Measurements from ENCODE around the gene ACTN2. TPM values are rescaled to one million over a fixed set of nuclear protein-coding genes. Genes with fewer than 3 reads are reported as not detected.

The ACTN2 gene
- polyA plus RNA-seq, 1 donor from 2014 or later: not detected

DNA sequence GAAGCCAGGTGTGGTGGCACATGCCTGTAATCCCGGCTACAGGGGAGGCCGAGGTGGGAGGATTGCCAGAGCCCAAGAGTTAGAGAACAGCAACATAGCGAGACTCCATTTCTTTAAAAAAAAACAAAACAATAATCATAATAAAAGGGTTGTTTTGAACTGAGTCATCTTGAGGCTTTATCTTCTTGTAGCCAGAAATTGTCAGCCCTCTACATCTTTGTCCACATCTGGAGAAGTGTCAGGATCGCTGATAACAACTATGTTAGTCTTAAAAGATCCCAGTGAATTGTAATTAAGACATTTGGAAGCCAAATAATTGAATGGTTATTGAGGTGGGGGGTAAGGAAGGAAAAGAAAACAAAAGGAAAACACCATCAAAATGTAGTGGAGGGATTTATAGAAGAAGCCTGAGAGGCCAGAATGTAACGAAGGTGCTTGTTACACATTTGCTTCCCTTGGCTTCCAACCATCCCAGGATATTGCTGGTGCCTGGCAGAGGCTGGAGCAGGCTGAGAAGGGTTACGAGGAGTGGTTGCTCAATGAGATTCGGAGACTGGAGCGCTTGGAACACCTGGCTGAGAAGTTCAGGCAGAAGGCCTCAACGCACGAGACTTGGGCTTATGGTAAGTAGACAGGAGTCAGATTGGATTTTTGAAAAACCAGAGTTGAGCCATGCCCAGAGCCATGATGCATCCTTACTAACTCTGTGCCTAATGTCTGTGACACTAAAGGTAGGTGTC, 56.3 kb downstream of the ACTN2 start:
- H3K27me3 Mint-ChIP-seq: peaks cover 1% of the 10 kb centered on the region

DNA sequence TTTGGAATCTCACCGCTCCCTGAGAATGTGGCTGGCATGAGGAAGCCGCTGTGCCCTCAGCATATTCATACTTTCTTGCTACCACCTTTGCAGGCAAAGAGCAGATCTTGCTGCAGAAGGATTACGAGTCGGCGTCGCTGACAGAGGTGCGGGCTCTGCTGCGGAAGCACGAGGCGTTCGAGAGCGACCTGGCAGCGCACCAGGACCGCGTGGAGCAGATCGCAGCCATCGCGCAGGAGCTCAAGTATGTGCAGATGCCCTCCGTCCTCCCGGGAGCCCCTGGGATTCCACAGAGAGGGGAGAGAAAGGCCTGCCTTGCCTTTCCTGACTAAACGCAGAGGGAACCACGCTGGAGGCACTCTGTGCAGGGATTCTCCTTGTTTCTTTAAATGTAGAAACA, 58.2 kb downstream of the ACTN2 start:
- Mint-ChIP-seq H3K27me3 (peaks cover 1% of the 10 kb centered on the region), H3K36me3 (peaks cover 4% of the 10 kb centered on the region), H3K4me1 (peaks cover 0 to 4% (median 0%) of the 10 kb centered on the region in 3 donors), H3K27ac (no peak overlapping the region), H3K9me3 (no peaks in the 10 kb centered on the region), H3K4me3 (no peak overlapping the region)

More for the DNA sequence above, 56.3 kb downstream of the ACTN2 start:
- Mint-ChIP-seq H3K4me1 (peaks cover 0 to 4% (median 0%) of the 10 kb centered on the region in 3 donors), H3K27ac (no peak overlapping the region), H3K9me3 (no peaks in the 10 kb centered on the region), H3K36me3 (peaks cover 4% of the 10 kb centered on the region), H3K4me3 (no peak overlapping the region)

- Mint-ChIP-seq H3K36me3 (no peaks in the 10 kb centered on the region), H3K4me1 (peaks cover 0 to 1% (median 0%) of the 10 kb centered on the region in 3 donors), H3K27me3 (peaks cover 1% of the 10 kb centered on the region), H3K4me3 (no peak overlapping the region), H3K27ac (no peak overlapping the region), H3K9me3 (no peaks in the 10 kb centered on the region)
Measured at GRCh38 chr1:236746785-236747184, 60.5 kb downstream of the ACTN2 start.

DNA sequence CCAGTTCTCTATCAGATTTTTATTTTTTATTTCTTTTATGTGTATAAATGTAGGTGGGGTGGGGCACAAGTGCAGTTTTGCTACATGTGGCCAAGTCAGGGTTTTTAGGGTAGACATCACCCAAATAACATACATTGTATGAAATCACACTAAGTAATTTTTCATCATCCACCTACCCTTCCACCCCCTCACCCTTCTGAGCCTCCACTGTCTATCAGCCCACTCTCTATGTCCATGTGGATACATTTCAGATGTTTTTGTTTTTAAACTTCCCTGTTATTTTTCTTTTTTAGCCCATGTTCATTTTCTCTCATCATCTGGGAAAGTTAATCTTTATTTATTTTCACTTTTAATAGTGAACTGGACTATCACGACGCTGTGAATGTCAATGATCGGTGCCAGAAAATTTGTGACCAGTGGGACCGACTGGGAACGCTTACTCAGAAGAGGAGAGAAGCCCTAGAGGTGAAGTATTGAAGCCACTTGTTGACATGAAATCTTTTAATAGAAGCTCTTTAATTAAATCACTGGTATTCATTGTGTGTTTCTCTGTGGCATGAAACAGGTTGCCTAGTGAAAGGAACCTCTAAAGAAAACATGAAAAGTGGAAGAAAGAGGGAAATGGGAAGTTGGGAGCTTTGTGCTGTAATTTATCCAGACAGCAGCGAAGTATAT, 61.1 kb downstream of the ACTN2 start:
- peaks cover 1% of the 10 kb centered on the region for H3K27me3 Mint-ChIP-seq
- no peaks in the 10 kb centered on the region for H3K9me3 Mint-ChIP-seq
- H3K27ac Mint-ChIP-seq: no peak overlapping the region
- no peaks in the 10 kb centered on the region for H3K36me3 Mint-ChIP-seq
- peaks cover 0 to 1% (median 0%) of the 10 kb centered on the region in 3 donors for H3K4me1 Mint-ChIP-seq
- no peak overlapping the region for H3K4me3 Mint-ChIP-seq

GRCh38 chr1:236748268-236748870, 62.1 kb downstream of the ACTN2 start:
- Mint-ChIP-seq H3K4me3 (no peak overlapping the region), H3K27me3 (peaks cover 1% of the 10 kb centered on the region), H3K27ac (no peak overlapping the region), H3K36me3 (no peaks in the 10 kb centered on the region), H3K9me3 (no peaks in the 10 kb centered on the region), H3K4me1 (peaks cover 0 to under 1% (median 0%) of the 10 kb centered on the region in 3 donors)

DNA sequence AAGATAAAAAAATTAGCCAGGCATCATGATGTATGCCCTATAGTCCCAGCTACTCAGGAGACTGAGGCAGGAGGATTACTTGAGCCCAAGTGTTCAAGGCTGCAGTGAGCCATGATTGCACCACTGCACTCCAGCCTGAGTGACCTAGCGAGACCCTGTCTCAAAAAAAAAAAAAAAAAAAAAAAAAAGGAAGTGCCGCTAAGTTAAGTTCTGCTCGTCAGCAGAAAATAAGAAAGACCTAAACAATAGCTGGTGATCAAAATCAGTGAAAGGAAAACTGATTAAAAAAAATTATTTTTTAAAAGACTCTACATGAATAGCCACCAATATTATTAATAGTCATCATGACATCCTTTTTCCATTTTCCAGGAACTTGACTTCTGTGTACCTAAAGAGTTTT, 64.6 kb downstream of the ACTN2 start:
- no peak overlapping the region for H3K4me3 Mint-ChIP-seq
- H3K27me3 Mint-ChIP-seq: peaks cover 1% of the 10 kb centered on the region
- H3K36me3 Mint-ChIP-seq: no peaks in the 10 kb centered on the region
- no peaks in the 10 kb centered on the region for H3K9me3 Mint-ChIP-seq
- no peaks in the 10 kb centered on the region for H3K4me1 Mint-ChIP-seq
- no peak overlapping the region for H3K27ac Mint-ChIP-seq

GRCh38 chr1:236751385-236751784, 65.1 kb downstream of the ACTN2 start:
- Mint-ChIP-seq H3K9me3 (no peaks in the 10 kb centered on the region), H3K27ac (no peak overlapping the region), H3K4me1 (no peaks in the 10 kb centered on the region), H3K27me3 (peaks cover 1% of the 10 kb centered on the region), H3K4me3 (no peak overlapping the region), H3K36me3 (no peaks in the 10 kb centered on the region)

- Mint-ChIP-seq H3K27ac (no peak overlapping the region), H3K27me3 (no peaks in the 10 kb centered on the region), H3K9me3 (no peaks in the 10 kb centered on the region), H3K4me1 (no peaks in the 10 kb centered on the region), H3K4me3 (no peak overlapping the region), H3K36me3 (no peaks in the 10 kb centered on the region)
Measured at GRCh38 chr1:236751935-236752334, 65.6 kb downstream of the ACTN2 start.

GRCh38 chr1:236753516-236753915, 67.2 kb downstream of the ACTN2 start:
- Mint-ChIP-seq H3K4me1 (no peaks in the 10 kb centered on the region), H3K27me3 (no peaks in the 10 kb centered on the region), H3K9me3 (no peaks in the 10 kb centered on the region), H3K4me3 (no peak overlapping the region), H3K36me3 (no peaks in the 10 kb centered on the region), H3K27ac (no peak overlapping the region)

GRCh38 chr1:236753964-236754363, 67.7 kb downstream of the ACTN2 start:
- no peaks in the 10 kb centered on the region for H3K9me3 Mint-ChIP-seq
- no peaks in the 10 kb centered on the region for H3K4me1 Mint-ChIP-seq
- no peaks in the 10 kb centered on the region for H3K27me3 Mint-ChIP-seq
- no peak overlapping the region for H3K4me3 Mint-ChIP-seq
- no peak overlapping the region for H3K27ac Mint-ChIP-seq
- no peaks in the 10 kb centered on the region for H3K36me3 Mint-ChIP-seq

DNA sequence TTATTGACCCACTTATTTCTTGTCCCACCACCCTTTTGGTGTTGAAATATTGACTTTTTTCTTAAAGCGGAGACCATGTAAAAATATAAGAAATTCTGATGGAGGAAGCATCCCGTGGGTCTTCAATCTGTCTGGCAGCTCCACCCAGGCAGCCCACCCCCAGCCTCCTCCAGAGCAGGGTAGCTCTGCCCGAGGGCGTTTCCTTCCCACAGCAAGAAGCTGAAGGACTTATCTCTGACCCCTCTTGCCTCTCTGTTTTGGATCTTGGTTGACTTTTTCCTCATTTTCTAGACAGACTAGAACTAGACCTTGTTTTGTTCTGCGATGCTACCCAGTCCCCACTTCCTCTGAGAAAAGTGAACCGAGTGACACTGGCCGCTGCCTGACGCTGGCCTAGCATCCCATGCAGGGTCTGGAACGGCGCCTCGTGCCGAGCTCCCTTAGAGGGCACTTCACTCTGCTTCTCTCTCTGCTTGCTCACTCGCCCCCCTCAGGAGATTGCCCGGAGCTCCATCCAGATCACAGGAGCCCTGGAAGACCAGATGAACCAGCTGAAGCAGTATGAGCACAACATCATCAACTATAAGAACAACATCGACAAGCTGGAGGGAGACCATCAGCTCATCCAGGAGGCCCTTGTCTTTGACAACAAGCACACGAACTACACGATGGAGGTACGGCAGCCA, 68.4 kb downstream of the ACTN2 start:
- H3K4me3 Mint-ChIP-seq: no peak overlapping the region
- H3K4me1 Mint-ChIP-seq: peaks cover 0 to 1% (median 0%) of the 10 kb centered on the region in 3 donors
- H3K27me3 Mint-ChIP-seq: peaks cover 1% of the 10 kb centered on the region

GRCh38 chr1:236757640-236758039, 71.3 kb downstream of the ACTN2 start:
- Mint-ChIP-seq H3K9me3 (no peaks in the 10 kb centered on the region), H3K4me3 (no peak overlapping the region), H3K27ac (no peak overlapping the region), H3K27me3 (peaks cover 4% of the 10 kb centered on the region), H3K36me3 (no peaks in the 10 kb centered on the region), H3K4me1 (peaks cover 0 to 1% (median under 1%) of the 10 kb centered on the region in 3 donors)

More for the DNA sequence above, 68.4 kb downstream of the ACTN2 start:
- H3K36me3 Mint-ChIP-seq: no peaks in the 10 kb centered on the region
- H3K27ac Mint-ChIP-seq: peak overlapping the region in 1 of 3 donors; percentile 19
- no peaks in the 10 kb centered on the region for H3K9me3 Mint-ChIP-seq

GRCh38 chr1:236759252-236759859, 73.1 kb downstream of the ACTN2 start:
- no peak overlapping the region for H3K4me3 Mint-ChIP-seq
- no peaks in the 10 kb centered on the region for H3K36me3 Mint-ChIP-seq
- peaks cover 0 to 2% (median 1%) of the 10 kb centered on the region in 3 donors for H3K4me1 Mint-ChIP-seq
- H3K27me3 Mint-ChIP-seq: peaks cover 4% of the 10 kb centered on the region
- no peaks in the 10 kb centered on the region for H3K9me3 Mint-ChIP-seq
- H3K27ac Mint-ChIP-seq: no peak overlapping the region

GRCh38 chr1:236760480-236760879, 74.2 kb downstream of the ACTN2 start:
- H3K27me3 Mint-ChIP-seq: peaks cover 6% of the 10 kb centered on the region
- no peaks in the 10 kb centered on the region for H3K36me3 Mint-ChIP-seq
- H3K9me3 Mint-ChIP-seq: no peaks in the 10 kb centered on the region
- H3K27ac Mint-ChIP-seq: no peak overlapping the region
- no peak overlapping the region for H3K4me3 Mint-ChIP-seq
- peaks cover 0 to 2% (median 1%) of the 10 kb centered on the region in 3 donors for H3K4me1 Mint-ChIP-seq

- Mint-ChIP-seq H3K9me3 (no peaks in the 10 kb centered on the region), H3K4me1 (peaks cover 0 to 2% (median 1%) of the 10 kb centered on the region in 3 donors), H3K36me3 (no peaks in the 10 kb centered on the region), H3K4me3 (no peak overlapping the region), H3K27me3 (peaks cover 9% of the 10 kb centered on the region), H3K27ac (no peak overlapping the region)
Measured at GRCh38 chr1:236760986-236761385, 74.7 kb downstream of the ACTN2 start.

Measured in IgD-negative memory B cell (primary cell).